GM19397 (cell line): ENCODE measurements around the gene FILIP1.

Source experiments
- ATAC-seq: cut with Tn5 transposase; IDR thresholded peaks from one replicate; pipeline ENCODE4 v1.9.1; 2021; ENCODE audit warnings: mild to moderate bottlenecking, moderate library complexity; ENCODE audit not compliant: unreplicated experiment

The FILIP1 gene

DNA sequence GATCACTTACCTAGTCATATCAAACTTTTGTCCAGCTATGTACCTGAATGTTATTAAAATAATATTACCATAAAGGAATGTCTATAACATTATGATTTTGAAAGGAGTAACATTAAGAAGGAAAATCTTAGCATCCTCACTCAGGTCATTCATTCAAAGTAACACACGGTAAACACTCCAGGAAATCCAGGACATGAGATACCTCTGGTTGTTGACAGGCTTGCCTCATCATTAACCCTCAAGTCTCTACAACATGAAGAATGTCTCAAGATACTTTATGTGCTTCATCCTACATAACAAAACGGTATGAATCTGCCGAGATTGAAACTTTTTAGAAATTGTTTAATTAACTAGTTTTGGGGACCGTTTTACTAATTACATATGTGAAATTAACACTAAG lies 690 bp upstream of the FILIP1 start:
- no peak for ATAC-seq

DNA sequence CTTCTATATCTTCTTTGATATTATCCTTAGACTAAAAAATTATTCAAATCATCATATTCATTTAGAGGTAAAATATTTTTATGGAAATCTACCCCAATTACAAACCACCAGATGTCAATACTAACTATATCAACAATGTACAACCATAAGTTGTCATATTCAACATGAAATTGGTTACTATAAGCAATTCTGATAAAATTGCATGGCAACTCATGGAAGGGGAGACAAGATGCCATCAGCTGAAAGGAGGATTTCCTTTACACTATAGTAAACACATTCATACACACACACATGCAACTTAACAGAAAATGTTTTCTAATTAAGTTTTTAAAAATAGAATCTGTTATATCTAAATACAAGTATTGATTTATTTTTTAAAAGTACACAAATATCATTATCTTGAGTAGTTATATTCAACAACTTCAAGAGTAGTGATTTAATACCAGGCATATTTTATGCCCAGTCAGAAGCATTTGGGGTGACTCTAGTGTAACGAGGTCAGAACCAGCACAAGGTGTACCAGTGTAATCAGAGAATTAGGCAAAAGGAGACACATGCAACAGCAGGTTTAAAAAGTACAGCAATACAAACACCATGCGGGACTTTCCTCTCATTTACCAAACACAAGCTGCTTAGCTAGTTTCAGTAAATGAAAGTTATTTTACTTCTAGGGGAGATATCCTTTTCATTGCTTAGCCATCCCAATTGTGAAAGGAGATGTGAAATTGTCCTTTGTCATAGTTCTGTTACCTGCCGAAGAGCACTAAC lies 1.0 kb downstream of the FILIP1 start:
- ATAC-seq: no peak

DNA sequence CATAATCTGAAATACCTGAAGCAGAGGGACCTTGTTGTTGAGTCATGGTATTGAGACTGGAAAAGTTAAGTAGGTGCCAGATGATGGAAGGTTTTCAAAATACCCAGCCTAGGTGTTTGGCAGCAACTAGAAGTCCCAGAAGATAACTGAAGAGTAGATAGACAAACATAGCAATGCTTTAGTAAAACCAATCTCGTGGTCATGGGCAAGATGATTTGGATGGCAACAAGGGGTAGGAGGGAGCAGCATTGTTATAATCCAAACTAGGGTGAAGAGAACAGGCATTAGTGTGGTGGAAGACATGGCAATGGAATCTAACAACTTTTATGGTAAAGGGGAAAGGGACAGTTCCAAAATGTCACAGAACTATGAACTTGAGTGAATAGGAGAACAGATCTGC lies 2.3 kb downstream of the FILIP1 start:
- ATAC-seq: no peak

DNA sequence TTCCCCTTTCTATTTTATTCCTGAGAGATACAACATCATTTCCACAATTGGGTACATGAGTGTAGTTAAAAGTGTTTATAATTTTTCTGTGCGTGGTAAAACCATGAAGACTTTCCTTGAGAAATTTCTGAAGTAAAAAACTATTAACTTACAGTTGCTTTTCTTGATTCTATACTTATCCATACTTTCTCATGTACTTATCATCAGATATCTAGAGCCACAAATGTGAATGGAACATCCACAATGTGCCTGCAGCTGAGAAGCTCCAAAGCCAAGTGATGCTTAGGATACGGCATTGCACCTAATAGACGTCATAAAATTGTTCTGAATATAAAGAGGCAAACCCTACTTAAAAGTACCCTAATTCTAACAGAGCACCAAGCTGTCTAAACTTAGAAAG lies 2.9 kb downstream of the FILIP1 start:
- ATAC-seq: no peak

DNA sequence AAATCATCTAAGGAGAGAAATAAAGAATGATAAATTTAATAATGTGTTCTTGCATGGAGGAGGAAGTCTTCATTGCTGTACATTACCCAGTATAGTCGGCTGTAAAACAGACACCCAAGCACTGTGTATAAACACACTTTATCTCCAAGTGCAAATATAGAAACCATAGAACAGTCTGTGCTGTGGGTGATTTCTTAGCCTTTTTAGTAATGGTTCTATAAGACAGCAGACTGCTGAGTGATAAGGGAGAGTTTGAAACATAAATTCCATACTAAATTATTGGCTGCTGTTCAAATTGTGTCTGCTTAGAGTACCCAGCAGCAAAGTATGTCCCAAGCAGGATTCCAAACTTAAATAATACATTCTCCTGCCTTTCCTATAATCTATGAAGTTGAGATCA lies 4.6 kb downstream of the FILIP1 start:
- ATAC-seq: no peak

DNA sequence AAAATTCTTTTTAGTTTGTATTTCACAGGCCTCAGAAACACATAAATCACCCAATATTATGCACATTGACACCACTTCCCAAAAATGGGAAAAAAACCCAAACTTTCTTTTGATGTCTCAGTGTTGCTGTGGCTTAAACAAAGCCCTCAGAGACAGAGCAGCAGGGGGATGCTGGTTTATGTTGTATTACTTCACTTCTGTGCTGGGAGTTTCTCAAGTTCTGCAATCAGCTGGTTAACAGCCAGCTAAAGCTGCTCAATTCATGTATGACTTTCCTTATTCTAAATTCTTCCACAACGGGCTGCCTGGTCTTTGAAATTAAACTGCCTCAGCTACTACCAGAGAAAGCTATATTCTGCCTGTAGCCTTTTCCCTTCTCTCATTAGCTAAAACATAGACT lies 5.6 kb downstream of the FILIP1 start:
- ATAC-seq: no peak

DNA sequence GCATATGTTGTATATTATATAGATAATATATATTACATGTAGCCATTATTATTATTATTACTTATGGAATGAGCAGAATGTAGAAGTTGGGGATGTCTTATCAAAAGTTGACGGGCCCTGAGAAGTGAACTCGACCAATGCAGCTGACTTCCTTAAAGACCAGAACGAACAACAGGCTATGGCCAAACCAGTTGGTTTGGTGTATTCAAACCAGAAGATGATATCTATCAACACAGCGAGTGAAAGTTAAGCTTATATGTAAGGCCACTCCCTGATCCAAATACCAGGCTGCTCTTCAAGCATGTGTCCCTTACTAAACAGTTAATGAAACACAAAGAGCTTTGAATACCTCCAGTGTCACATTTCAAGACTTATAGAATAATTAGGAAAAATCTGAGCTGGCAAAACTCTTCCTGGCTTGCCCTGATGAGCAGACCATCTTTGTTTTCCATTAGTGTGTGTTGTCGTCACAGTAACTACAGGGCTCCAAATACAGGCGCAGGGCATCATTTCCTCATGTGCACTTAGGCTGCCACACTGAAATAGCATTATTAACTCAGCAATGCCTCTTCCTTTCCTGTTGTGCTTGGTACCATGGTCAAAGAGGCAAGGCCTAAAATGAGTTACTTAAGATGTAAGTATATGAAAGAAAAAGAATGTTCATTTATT lies 6.6 kb downstream of the FILIP1 start:
- no peak for ATAC-seq

DNA sequence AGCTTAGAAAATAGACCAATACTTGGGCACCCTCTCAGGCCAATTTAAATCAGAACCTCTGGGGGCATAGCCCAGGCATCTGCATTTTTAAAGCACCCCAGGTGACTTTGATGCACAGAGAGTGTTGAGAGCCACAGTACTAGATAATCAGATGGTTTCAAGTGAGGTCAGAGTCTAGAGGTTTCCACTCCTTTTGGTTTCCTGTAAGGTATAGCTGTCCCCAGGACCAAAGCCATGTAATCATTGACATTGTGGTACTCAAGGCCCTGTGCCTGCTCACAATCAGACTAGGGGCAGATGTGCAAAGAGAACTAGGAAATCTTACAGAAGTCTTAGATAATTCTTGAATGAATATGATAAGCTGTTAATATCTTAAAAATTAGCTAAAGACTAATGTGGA lies 9.1 kb downstream of the FILIP1 start:
- peak; percentile 84 for ATAC-seq

DNA sequence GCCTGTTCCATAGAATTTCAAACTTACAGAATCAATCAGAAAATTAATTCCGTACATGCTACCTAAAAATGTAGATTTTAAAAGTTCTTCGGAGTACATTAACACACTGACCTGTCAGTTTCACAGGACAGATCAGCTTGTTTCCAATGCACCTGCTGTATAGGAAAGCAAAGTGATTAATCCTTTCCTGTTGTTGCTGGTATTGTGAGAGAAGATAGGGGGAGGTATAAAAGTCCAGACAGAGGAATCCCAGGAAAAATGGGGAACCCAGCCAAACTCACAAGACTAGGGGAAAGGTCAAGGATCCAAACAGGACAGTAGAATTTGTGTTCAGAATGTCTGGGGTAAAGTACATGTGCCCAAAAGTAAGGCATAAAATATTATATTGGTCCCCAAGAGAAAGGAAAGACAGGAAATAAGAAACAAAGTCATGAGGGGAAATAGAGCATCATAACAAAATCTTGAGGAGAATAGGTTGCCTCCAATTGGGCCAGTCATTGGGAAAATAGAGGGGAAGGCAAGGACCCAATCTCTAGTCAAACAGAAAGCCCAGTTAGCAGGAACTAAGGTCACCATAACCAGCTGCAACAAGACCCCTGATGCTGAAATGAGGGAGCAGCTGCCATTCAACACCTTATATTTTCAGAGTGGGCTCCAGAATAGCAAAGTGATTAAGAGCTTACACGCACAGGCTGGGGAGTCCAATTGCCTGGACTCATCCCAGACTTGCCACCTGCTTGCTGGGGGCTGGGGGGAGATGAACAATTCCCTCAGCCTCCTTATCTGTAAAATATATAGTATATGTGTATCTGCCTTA lies 10.3 kb downstream of the FILIP1 start:
- ATAC-seq: no peak

DNA sequence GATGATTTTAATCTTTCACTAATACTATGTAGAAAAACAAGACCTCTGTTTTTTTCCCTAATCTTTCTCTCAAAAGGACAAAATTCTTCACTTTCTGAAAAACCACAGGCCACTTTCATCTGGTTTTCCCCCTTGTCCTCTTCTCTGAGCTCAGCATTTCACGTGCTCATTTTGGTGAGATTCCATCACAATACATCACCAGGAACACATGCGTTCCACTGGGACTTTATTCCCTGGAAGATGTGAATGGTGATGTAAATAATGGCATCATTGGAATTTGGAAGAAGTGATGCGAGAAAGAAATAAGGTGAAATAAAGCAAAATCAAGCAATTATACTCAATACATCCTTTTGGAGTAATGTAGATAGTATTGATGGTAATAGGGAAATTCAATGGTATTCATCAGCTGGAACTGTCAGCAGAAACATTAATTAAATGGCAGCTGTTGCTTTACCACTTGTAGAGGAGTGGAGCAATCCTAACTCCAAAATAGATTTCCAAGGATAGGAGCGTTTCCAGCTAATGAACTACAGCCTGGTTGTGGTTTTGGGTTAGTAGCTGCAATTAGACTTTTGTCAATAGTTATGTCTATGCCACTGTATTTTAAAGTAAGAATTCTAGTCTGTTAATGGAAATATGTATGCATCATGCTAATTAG lies 11.5 kb downstream of the FILIP1 start:
- ATAC-seq: no peak

DNA sequence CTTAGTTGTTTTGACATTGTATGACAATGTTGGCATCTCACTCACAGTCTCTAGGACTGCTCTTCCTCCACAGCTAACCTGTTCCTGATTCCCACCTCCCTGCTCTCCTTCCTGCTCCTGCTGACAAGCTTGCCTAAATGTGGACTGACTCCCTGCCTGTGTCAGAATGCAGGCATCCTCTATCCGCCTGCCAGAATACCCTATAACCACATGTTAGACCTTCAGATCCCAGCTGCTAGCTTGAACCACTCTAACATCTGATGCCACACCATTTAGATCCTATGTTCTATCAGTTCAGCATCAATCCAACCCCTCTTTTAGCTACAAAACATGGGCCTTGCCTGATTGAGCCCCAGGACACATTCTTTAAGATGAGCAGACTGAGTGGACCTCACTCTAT lies 12.2 kb downstream of the FILIP1 start:
- no peak for ATAC-seq

DNA sequence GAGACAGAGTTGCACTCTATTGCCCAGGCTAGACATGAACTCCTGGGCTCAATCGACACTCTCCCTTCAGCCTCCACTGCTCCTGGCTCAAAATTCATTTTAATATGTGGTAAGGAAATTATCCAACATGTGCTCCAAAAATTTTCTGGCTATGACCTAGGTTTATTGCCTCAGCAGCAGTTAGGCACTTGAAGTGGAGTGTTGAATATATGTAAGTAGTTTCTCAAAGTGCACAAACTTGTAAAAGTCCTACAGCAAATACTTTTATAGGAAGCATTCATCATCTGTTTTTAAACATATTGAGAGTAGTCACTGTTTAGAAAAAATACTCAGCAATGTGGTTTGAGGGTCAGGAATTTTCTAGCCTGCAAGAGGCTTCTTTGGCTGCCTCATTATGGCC lies 13.2 kb downstream of the FILIP1 start:
- ATAC-seq: no peak

DNA sequence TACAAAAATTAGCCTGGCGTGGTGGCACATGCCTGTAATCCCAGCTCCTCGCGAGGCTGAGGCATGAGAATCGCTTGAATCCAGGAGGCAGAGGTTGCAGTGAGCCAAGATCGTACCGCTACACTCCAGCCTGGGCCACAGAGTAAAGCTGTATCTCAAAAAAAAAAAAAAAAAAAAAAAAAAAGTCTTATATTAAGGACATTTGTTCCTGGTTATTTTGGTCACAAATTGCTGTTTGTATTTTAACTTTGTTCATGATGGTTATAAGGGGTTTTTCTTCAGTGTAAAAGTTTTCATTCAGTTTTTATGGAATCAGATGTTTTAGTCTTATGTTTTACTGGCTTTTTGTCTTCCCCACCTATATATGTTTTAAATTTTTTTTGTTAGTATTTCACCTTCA lies 13.9 kb downstream of the FILIP1 start:
- no peak for ATAC-seq

DNA sequence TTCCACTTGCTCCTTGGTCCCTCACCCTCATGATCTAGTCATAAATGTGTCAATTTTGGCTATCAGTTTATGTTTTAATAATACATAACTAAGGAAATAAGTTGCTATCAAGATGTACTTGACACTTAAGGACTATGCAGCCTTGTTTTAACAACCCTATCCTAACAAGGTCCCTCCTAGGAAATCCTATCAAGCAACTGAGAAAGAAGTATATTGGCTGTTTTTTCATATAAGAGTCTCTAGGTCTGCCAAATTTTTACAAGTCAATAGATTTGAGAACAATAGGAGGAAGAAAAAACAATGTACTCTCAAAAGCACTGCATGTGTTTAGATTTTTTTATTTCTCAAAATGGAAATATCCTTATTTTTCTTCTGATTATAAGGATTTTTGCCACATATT lies 14.7 kb downstream of the FILIP1 start:
- ATAC-seq: no peak

DNA sequence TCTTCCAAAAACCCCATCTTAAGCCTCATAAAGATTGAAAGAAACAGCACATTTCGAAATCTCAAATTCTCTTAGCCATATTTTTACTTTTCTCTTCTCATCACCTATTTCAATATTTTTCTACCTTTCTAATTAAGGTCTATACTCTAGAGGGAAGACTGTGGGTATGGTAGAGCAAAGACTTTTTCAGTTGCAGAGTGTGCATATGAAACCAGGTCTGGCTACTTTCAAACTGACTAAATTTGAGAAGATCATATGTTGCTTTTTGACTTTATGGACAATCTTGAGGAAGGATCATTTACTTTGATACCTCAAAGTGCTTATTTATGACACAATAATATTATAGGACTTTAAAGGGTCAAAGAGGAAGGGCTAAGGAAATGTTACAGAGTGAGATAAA lies 20.7 kb downstream of the FILIP1 start:
- no peak for ATAC-seq

DNA sequence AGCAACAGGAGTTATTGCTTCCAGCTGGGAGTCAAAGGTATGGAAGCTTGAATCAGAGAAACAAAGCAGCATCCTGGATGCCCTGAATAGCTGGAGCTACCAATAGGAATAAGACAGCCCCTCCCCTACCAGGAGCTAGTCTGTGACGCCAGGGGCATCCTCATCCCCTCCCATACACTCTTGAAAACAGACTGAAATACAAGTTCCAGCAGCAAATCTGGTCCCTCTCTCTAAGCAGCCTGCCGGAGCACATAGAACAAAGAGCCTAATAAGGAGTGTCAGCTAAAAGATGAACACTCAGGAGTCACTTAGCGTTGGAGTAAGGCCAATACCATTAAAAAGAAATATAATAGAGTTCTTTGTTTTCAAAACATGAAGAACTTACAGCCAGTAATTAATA lies 25.6 kb downstream of the FILIP1 start:
- no peak for ATAC-seq

DNA sequence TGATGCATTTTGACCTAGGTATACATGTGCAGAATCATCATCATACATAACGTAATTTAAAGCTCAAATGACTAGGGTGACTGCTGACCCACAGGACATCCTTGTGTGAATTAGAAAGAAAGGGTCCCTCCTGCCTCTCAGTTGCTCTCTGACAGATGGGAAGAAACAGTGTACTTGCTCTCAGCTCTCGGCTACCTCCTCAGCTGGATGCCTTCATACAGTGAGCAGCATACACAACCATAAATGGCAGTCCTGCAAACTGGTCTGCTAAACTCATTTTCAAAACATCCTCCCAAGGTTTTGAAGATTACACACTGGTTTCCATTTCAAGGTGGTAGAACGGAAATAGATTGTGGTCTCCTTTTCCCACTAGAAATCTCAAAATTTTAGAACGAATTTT lies 26.3 kb downstream of the FILIP1 start:
- ATAC-seq: no peak

DNA sequence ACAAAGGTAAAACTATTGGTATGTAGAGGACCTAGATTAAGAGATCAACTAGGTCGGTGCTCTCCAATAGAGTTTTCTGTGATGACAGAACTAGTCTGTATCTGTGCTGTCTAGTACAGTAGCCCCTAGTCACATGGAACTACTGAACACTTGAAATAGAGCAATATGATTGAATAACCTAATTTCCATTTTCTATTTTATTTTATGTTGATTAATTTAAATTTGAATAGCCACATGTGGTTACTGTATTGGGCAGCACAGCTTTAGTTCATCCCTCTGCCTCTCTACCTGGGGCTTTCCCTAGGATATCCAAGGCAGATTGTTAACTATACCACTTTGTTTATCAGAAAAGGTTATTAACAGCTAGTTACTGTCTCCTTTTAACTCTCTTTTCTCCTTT lies 27.0 kb downstream of the FILIP1 start:
- no peak for ATAC-seq

DNA sequence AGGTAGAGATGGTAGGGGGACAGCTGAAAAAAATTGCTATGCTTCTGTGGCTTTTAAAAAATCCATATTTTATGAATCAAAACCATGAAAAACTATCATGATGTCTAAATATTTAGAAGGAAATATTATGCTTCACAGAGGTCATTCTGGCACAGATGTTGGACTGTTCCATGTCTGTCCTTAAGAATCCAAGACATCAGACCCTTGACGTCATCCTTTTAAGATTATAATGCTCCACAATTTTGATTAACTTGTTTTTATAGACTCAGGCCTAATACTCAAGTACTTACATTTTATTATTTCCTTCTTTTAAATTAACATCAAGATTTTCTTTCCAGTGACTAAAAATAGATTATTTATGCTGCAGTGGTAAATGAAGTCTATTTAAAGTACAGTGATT lies 29.7 kb downstream of the FILIP1 start:
- no peak for ATAC-seq

DNA sequence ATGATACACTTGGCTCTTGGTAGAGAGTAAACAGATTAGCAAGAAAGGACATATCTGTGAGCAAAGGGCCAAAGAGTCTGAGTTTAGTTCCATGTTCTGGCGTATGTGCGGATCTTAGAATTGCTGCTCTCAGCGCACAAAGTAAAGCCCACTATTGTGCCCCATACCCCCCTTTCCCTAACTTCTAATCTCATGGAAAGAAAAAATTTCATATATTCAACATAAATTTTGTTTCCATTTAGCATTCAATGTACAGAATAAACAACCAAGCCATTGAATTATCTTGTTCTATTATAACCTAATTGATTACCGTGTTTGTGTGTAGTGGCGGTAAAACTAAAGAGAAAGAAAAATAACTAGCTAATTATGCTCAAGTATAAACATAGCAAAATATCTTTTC lies 30.5 kb downstream of the FILIP1 start:
- no peak for ATAC-seq

DNA sequence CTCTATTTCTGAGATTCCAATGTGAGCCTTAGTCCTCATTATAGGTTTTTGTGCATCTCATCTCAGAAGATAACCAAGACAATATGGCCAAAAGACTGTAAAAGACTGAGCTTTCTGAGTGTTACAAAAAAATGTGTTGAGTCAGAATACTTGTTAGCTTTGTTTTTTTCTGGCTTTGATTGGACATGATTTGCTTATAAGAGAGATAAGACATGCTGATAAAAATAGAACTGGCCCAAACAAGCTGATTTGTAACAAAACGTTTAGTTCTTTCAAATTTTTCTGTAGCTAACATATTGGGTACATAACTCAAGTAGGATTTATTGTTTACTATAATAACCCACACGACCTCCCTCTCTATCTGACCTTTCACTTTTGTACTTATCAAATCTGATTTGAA lies 32.9 kb downstream of the FILIP1 start:
- no peak for ATAC-seq
